ENCODE measurements around the gene GIT1. TPM values are rescaled to one million over a fixed set of nuclear protein-coding genes. Genes with fewer than 3 reads are reported as not detected.
"Not testable (repeated sequence)": the region's sequence is repeated elsewhere in the genome, so short reads cannot be mapped to it uniquely, and the experiment has no call there.

Gene GIT1
- total RNA-seq, 4 donors from 2014 or later = 35.7 to 71.7 (median 42.4) TPM

GRCh38 chr17:29562615-29563014, 26.8 kb downstream of the GIT1 start:
- Histone ChIP-seq H3K27ac (no peak overlapping the region), H3K36me3 (peaks cover 0 to 4% of the 10 kb centered on the region in 2 donors), H3K27me3 (no peaks in the 10 kb centered on the region), H3K4me3 (replicated peaks in 1 of 3) (no peak overlapping the region), H3K4me1 (peaks cover 13 to 20% of the 10 kb centered on the region in 2 donors), H3K9me3 (no peaks in the 10 kb centered on the region)
- intact Hi-C loops (cut with DNase I) = loop anchor here (10.0 kb wide), 1 partner anchor 178 kb away; no protein-coding TSS in a partner anchor
- DNase-seq = no peak
- WGBS, 2 donors = 87 to 90% methylated on average over 17 of the region's 18 CpGs
- TF ChIP-seq CTCF (IDR thresholded peaks at IDR 0.05) = no peak
- TF ChIP-seq POLR2A (IDR thresholded peaks at IDR 0.05) = no peak

- Histone ChIP-seq H3K4me3 (replicated peaks in 1 of 3) (no peak overlapping the region), H3K4me1 (peaks cover 15 to 27% of the 10 kb centered on the region in 2 donors), H3K27ac (no peak overlapping the region), H3K27me3 (no peaks in the 10 kb centered on the region), H3K36me3 (peaks cover 0 to 4% of the 10 kb centered on the region in 2 donors), H3K9me3 (no peaks in the 10 kb centered on the region)
- TF ChIP-seq POLR2A (IDR thresholded peaks at IDR 0.05) (no peak), CTCF (IDR thresholded peaks at IDR 0.05) (no peak)
- DNase-seq = no peak
- intact Hi-C loops (cut with DNase I) = loop anchor here (10.0 kb wide), 1 partner anchor 177 kb away; no protein-coding TSS in a partner anchor
- WGBS, 2 donors = 78 to 96% methylated on average over 12 to 17 of the region's 17 CpGs
These were observed 27.6 kb downstream of the GIT1 start for GRCh38 chr17:29561554-29562517.

GRCh38 chr17:29560316-29560715, 29.1 kb downstream of the GIT1 start:
- Histone ChIP-seq H3K36me3 (peaks cover 0 to 4% of the 10 kb centered on the region in 2 donors), H3K4me3 (replicated peaks in 1 of 3) (no peak overlapping the region), H3K4me1 (peaks cover 8 to 18% of the 10 kb centered on the region in 2 donors), H3K9me3 (no peaks in the 10 kb centered on the region), H3K27me3 (no peaks in the 10 kb centered on the region), H3K27ac (no peak overlapping the region)
- no peak for DNase-seq
- 91 to 93% methylated on average over 6 of the region's 6 CpGs for WGBS, 2 donors
- intact Hi-C loops (cut with DNase I) = loop anchor here (10.0 kb wide), 1 partner anchor 176 kb away; no protein-coding TSS in a partner anchor
- TF ChIP-seq CTCF (IDR thresholded peaks at IDR 0.05) (no peak), POLR2A (IDR thresholded peaks at IDR 0.05) (no peak)

- no peak overlapping the region for H3K27ac ChIP-seq
- peaks cover 6 to 11% of the 10 kb centered on the region in 2 donors for H3K4me1 ChIP-seq
- H3K36me3 ChIP-seq = peaks cover 0 to 4% of the 10 kb centered on the region in 2 donors
- H3K27me3 ChIP-seq = no peaks in the 10 kb centered on the region
- WGBS, 2 donors = 97 to 98% methylated on average over 2 of the region's 2 CpGs
- intact Hi-C loops (cut with DNase I) = loop anchor here (10.0 kb wide), 1 partner anchor 175 kb away; no protein-coding TSS in a partner anchor
- no peaks in the 10 kb centered on the region for H3K9me3 ChIP-seq
- TF ChIP-seq POLR2A (IDR thresholded peaks at IDR 0.05) = no peak
- no peak for TF ChIP-seq CTCF (IDR thresholded peaks at IDR 0.05)
- no peak for DNase-seq
- H3K4me3 ChIP-seq (replicated peaks in 1 of 3) = no peak overlapping the region
These were observed 29.8 kb downstream of the GIT1 start for GRCh38 chr17:29559640-29560039.

GRCh38 chr17:29558139-29558538, 31.3 kb downstream of the GIT1 start:
- H3K27ac ChIP-seq = peak overlapping the region in 1 of 3 donors; percentile 32
- WGBS, 2 donors = 88 to 93% methylated on average over 5 of the region's 5 CpGs
- H3K4me3 ChIP-seq (replicated peaks in 1 of 3); H3K4me1 ChIP-seq; intact Hi-C loops (cut with DNase I); H3K27me3 ChIP-seq; H3K36me3 ChIP-seq; H3K9me3 ChIP-seq; DNase-seq: not testable (repeated sequence)

All from thyroid gland (tissue), 4 donors.